BLaER1 (cell line): ENCODE data around the gene ZNF627.
A peak's percentile ranks its signal among the peaks of the same experiment; 100 is the strongest.
"Not testable (repeated sequence)": the region's sequence is repeated elsewhere in the genome, so short reads cannot be mapped to it uniquely, and the experiment has no call there.

Experiments
- H3K27ac ChIP-seq: shearing (Covaris generic); formaldehyde crosslinking; 2 replicates; pipeline ENCODE4 v1.8.1; 2022
- H3K27me3 ChIP-seq: shearing (Covaris generic); formaldehyde crosslinking; 2 replicates; pipeline ENCODE4 v1.8.1; 2022
- H3K36me3 ChIP-seq: shearing (Covaris generic); formaldehyde crosslinking; 2 replicates; pipeline ENCODE4 v1.8.1; 2022
- H3K4me1 ChIP-seq: shearing (Covaris generic); formaldehyde crosslinking; 2 replicates; pipeline ENCODE4 v1.8.1; 2022
- H3K4me2 ChIP-seq: shearing (Covaris generic); formaldehyde crosslinking; 2 replicates; pipeline ENCODE4 v1.8.1; 2022
- H3K4me3 ChIP-seq: shearing (Covaris generic); formaldehyde crosslinking; 2 replicates; pipeline ENCODE4 v1.8.1; 2022
- H3K9ac ChIP-seq: shearing (Covaris generic); formaldehyde crosslinking; 2 replicates; pipeline ENCODE4 v1.8.1; 2022
- H3K9me3 ChIP-seq: shearing (Covaris generic); formaldehyde crosslinking; 2 replicates; pipeline ENCODE4 v1.8.1; 2022
- H4K20me1 ChIP-seq: shearing (Covaris generic); formaldehyde crosslinking; 2 replicates; pipeline ENCODE4 v1.8.1; 2022
- Cebpa-rat ChIP-seq: shearing (Covaris generic); IDR thresholded peaks from 2 replicates; pipeline ENCODE4 v1.8.1; 2022

ZNF627 gene

DNA sequence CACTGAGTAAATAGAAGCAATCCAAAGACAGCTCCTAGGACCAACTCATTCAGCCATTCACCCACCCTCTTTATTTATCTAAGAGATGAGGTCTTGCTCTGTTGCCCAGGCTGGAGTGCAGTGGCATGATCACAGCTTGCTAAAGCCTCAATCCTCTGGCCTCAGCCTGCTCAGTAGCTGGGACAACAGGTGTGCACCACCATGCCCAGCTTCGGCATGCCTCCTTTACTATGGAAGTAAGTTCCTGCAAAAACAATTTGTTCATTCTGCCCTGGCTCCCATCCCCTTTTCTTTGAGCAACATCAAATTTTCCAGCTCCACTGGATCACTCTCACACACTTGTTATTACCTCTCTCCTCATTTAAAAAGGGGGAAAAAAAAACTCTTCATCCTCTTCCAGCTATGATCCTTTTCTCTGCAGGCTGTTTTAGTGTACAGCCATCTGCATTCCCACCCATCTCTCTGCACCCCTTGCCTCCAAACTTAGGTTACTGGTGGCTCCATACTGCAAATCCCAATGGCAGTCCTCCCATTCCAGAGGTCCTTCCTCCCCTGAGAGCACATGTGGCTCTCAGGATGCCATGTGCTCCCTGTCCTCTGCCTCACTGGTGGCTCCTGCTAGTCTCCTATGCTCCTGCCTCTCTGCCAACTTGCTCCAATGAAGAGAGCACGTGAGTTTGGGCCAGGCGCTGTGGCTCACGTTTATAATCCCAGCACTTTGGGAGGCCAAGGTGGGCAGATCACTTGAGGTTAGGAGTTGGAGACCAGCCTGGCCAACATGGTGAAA is 40.5 kb upstream of the ZNF627 start:
- Histone ChIP-seq H3K9me3 (no peaks in the 10 kb centered on the region), H3K27ac (no peak overlapping the region), H3K4me2 (peak overlapping the region; percentile 28), H3K27me3 (no peaks in the 10 kb centered on the region), H3K4me3 (no peak overlapping the region), H3K4me1 (peaks cover 81% of the 10 kb centered on the region), H4K20me1 (peaks cover 69% of the 10 kb centered on the region), H3K36me3 (peaks cover 34% of the 10 kb centered on the region), H3K9ac (no peak overlapping the region)
- no peak for TF ChIP-seq Cebpa-rat

DNA sequence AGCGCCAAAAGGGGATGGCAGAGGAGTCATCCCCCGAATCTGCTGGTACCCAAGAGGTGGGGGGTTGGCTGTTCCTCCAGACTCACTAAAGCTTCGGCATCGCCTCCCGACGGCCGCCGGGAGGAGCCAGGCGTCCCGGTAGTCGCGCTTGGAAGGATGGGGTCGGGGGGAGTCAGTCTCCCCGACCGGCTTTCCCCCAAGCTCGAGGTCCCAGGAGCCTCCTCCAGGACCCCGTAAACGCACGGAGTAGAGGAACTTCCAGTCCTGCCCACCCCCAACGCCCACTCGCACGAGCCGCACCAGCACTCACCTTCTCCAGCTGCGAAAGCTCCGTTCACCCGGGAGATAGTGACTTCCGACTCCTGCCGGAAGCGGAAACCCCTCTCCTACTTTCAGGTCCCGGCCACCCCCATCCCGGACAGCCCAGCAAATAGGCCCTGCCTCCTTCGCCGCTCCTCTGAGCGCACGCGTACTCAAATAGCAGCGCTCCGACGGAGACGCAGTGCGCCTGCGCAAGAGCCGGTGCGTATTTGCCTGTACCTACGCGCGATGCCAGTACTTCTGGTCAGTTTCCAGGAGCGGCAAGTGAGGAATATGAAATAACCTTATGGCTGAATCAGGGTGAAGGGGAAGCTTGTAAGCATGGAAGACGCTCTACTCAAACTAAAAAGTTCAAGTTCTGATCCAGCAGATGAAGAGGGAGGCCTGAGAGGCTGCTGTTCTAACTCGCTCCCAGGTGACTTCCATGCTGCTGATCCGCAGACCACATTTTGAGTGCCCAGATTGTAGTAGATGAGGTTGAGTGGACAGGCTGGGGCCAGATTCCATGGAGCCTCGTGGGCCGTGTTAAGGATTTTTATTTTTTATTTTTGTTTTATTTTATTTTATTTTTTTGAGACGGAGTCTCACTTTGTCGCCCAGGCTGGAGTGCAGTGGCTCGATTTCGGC is 38.1 kb upstream of the ZNF627 start, which contains the start of gene ELOF1:
ELOF1 (minus strand) TSS at position 350 of the 948 bp plus-strand sequence. CDS start 4,883 bp downstream, outside the sequence.
- no peaks in the 10 kb centered on the region for H3K9me3 ChIP-seq
- H3K27ac ChIP-seq, result peak within 1 kb of the TSS; percentile 79
- H3K36me3 ChIP-seq, result peaks cover 14% of the 10 kb centered on the region; the same call in 1 of the 2 replicates
- peaks cover 48% of the 10 kb centered on the region for H4K20me1 ChIP-seq
- no peak for TF ChIP-seq Cebpa-rat
- peaks cover 60% of the 10 kb centered on the region for H3K4me1 ChIP-seq
- H3K4me3 ChIP-seq, result peak within 1 kb of the TSS; percentile 95
- H3K4me2 ChIP-seq, result peak within 1 kb of the TSS; percentile 98
- H3K27me3 ChIP-seq, result no peaks in the 10 kb centered on the region
- H3K9ac ChIP-seq, result peak within 1 kb of the TSS; percentile 83

DNA sequence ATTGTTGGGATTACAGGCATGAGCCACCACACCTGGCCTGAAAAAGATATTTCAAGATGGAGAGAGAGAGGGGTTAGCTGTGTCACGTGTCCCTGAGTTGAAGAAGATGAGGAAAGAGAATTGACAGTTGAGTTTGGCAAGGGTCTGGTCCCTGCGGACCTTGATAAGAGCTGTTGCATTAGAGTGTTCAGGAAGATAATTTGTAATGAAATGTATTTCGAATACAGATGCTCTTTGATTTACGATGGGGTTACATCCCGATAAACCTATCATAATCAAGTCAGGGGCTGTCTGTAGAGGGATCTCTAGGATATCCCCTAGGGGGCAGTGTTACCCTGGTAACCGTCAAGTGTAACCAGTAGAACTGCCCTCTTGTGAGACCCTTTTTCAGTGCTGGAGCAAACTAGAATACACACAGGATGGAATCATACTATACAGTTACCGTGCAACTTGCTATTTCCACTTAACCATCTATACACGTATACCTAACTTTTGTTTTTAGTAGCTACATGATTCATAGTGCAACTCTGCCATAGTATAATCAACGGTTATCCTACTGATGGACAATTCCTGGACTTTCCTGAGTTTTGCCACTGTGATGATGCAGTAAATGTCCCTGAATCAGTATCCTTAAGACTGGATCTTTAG is 36.8 kb upstream of the ZNF627 start:
- no peak for TF ChIP-seq Cebpa-rat
- Histone ChIP-seq H3K9me3 (no peaks in the 10 kb centered on the region), H3K4me1 (peaks cover 60% of the 10 kb centered on the region), H3K9ac (no peak overlapping the region), H3K4me2 (peak overlapping the region; percentile 93), H3K36me3 (peaks cover 12% of the 10 kb centered on the region; the same call in 1 of the 2 replicates), H4K20me1 (peaks cover 34% of the 10 kb centered on the region), H3K4me3 (no peak overlapping the region), H3K27ac (no peak overlapping the region), H3K27me3 (no peaks in the 10 kb centered on the region)

DNA sequence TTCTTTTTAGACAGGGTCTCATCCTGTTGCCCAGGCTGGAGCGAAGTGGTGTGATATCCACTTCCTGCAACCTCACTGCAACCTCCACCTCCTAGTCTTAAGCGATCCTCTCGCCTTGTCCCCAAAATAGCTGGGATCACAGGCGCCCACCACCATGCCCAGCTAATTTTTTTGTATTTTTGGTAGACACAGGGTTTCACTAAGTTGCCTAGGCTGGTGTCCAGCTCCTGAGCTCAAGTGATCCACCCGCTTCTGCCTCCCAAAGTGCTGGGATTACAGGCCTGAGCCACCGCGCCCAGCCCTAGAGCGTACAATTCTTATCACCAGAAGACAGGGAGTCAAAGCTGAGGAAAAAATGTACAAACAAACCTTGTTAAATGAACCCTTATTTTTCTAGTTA is 33.8 kb upstream of the ZNF627 start:
- H3K9me3 ChIP-seq, result no peaks in the 10 kb centered on the region
- no peak overlapping the region for H3K4me2 ChIP-seq
- no peak overlapping the region for H3K9ac ChIP-seq
- H3K36me3 ChIP-seq, result no peaks in the 10 kb centered on the region
- TF ChIP-seq Cebpa-rat, result no peak
- H3K27ac ChIP-seq, result no peak overlapping the region
- H4K20me1 ChIP-seq, result peaks cover 4% of the 10 kb centered on the region
- no peaks in the 10 kb centered on the region for H3K27me3 ChIP-seq
- no peak overlapping the region for H3K4me3 ChIP-seq
- H3K4me1 ChIP-seq, result peaks cover 51% of the 10 kb centered on the region

DNA sequence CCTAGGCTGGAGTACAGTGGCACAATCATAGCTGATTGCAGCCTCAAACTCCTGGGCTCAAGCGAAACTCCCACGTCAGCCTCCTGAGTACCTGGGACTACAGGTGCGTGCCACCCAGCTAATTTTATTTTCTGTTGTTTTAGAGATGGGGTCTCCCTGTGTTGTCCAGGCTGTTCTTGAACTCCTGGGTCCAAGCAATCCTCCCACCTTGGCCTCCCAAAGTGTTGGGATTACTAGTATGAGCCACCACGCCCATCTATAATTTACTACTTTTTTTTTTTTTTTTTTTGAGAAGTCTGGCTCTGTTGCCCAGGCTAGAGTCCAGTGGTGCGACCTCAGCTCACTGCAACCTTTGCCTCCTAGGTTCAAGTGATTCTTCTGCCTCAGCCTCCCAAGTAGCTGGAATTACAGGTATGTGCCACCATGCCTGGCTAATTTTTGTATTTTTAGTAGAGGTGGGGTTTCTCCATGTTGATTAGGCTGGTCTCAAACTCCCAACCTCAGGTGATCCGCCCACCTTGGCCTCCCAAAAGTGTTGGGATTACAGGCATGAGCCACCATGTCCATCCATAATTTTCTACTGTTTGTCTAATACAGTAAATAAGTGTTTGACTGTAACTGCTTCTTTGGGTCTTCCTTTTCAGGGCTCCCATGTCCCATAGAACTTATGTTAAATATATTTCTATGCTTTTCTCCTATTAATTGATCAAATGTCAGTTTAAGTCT is 33.0 kb upstream of the ZNF627 start:
- not testable (repeated sequence) for H4K20me1 ChIP-seq, H3K9me3 ChIP-seq, H3K9ac ChIP-seq, H3K4me3 ChIP-seq, H3K27me3 ChIP-seq, H3K36me3 ChIP-seq
- Histone ChIP-seq H3K27ac (peak overlapping the region; percentile 38; the same call in 1 of the 2 replicates), H3K4me1 (peaks cover 57% of the 10 kb centered on the region), H3K4me2 (peak overlapping the region; percentile 42)

DNA sequence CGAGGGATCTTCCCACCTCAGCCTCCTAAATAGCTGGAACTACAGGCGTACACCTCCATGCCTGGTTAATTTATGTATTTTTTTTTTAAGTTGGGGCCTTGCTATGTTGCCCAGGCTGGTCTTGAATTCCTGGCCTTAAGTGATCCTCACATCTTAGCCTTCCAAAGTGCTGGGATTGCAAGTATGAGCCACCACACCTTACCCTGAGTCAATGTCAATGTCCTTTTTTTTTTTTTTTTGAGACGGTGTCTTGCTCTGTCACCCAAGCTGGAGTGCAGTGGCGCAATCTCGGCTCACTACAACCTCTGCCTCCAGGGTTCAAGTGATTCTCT is 31.7 kb upstream of the ZNF627 start:
- H3K4me2 ChIP-seq, result not testable (repeated sequence)

DNA sequence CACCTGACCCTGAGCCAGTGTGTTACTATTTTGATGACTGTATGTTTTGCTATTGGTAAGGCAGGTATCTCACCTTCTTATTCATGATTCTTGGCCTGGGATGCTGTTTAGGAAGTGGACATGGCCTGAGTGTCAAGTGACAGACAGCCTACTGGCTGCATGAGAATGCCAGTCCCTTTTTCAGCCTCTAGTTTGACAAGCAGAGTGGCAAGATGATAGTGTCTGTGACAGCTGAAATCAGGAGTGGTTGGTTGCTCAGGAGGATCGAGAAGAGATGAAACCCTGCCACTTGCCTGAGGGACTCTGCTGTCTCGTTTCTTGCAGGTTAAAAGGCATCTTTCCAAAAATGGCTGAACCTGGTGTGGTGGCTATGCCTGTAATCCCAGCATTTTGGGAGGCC is 31.1 kb upstream of the ZNF627 start:
- no peaks in the 10 kb centered on the region for H3K9me3 ChIP-seq
- no peak overlapping the region for H3K4me2 ChIP-seq
- no peaks in the 10 kb centered on the region for H3K36me3 ChIP-seq
- peaks cover 54% of the 10 kb centered on the region for H3K4me1 ChIP-seq
- no peak overlapping the region for H3K4me3 ChIP-seq
- no peaks in the 10 kb centered on the region for H4K20me1 ChIP-seq
- TF ChIP-seq Cebpa-rat, result no peak
- H3K27ac ChIP-seq, result no peak overlapping the region
- no peak overlapping the region for H3K9ac ChIP-seq
- no peaks in the 10 kb centered on the region for H3K27me3 ChIP-seq

More for the DNA sequence above, 31.7 kb upstream of the ZNF627 start:
- not testable (repeated sequence) for H3K4me3 ChIP-seq, H3K9me3 ChIP-seq, H3K27me3 ChIP-seq, H3K36me3 ChIP-seq, H3K9ac ChIP-seq, H3K27ac ChIP-seq, H4K20me1 ChIP-seq
- peaks cover 58% of the 10 kb centered on the region for H3K4me1 ChIP-seq

DNA sequence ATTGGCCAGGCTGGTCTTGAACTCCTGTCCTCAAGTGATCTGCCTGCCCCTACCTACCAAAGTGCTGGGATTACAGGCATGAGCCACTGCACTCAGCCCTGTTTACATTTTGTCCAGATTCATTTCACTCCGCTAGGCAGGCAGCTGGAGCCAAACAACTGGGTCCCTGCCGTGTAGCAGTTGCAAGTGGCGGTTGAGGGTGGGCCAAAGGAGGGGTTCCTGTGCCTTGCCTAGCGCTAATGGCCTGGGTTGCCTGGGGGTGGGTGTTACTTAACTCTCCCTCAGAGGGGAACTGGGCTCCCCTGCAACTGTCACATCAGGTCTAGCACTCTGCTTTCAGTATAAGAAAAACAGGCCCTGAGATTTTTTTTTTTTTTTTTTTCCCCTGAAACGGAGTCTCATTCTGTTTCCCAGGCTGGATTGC is 27.2 kb upstream of the ZNF627 start:
- H4K20me1 ChIP-seq, result no peaks in the 10 kb centered on the region
- peak overlapping the region; percentile 46 for H3K4me2 ChIP-seq
- peak overlapping the region; percentile 23; the same call in 1 of the 2 replicates for H3K9ac ChIP-seq
- H3K36me3 ChIP-seq, result no peaks in the 10 kb centered on the region
- H3K27ac ChIP-seq, result no peak overlapping the region
- no peak overlapping the region for H3K4me3 ChIP-seq
- peaks cover 51% of the 10 kb centered on the region for H3K4me1 ChIP-seq
- H3K27me3 ChIP-seq, result no peaks in the 10 kb centered on the region
- no peak for TF ChIP-seq Cebpa-rat
- H3K9me3 ChIP-seq, result no peaks in the 10 kb centered on the region

DNA sequence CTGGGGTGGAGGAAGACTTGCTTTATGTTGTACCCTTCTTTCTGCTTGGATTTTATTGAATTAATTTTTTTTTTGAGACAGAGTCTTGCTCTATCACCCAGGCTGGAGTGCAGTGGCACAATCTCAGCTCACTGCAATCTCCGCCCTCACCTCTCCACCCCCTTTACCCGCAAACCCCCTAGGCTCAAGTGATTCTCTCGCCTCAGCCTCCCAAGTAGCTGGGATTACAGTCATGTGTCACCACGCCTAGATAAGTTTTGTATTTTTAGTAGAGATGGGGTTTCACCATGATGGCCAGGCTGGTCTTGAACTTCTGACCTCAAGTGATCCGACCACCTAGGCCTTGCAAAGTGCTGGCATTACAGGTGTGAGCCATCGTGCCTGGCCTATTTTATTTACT is 23.9 kb upstream of the ZNF627 start:
- not testable (repeated sequence) for H3K9ac ChIP-seq, H4K20me1 ChIP-seq, H3K4me3 ChIP-seq, H3K9me3 ChIP-seq, H3K4me2 ChIP-seq, H3K36me3 ChIP-seq, H3K27ac ChIP-seq
- Histone ChIP-seq H3K27me3 (peaks cover 13% of the 10 kb centered on the region), H3K4me1 (peaks cover 47% of the 10 kb centered on the region)

DNA sequence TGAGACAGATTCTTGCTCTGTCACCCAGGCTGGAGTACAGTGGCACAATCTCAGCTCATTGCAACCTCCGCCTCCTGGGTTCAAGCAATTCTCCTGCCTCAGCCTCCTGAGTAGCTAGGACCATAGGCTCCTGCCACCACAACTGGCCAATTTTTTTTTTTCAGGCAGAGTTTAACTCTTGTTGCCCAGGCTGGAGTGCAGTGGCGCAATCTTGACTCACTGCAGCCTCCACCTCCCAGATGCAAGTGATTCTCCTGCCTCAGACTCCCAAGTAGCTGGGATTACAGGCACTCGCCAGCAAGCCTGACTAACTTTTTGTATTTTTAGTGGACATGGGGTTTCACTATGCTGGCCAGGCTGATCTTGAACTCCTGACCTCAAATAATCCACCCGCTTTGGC is 23.5 kb upstream of the ZNF627 start:
- not testable (repeated sequence) for H3K4me3 ChIP-seq, H4K20me1 ChIP-seq, H3K27ac ChIP-seq, H3K36me3 ChIP-seq, H3K9me3 ChIP-seq, H3K9ac ChIP-seq, H3K4me2 ChIP-seq
- H3K27me3 ChIP-seq, result peaks cover 17% of the 10 kb centered on the region
- H3K4me1 ChIP-seq, result peaks cover 47% of the 10 kb centered on the region
